GM12872 (cell line): ENCODE measurements around the gene PRR22.

ENCODE experiments used
- CTCF ChIP-seq: IDR thresholded peaks from 3 replicates; pipeline ENCODE4 v1.5.1; 2011; ENCODE audit warnings: low read depth, mild to moderate bottlenecking, low read length, moderate library complexity; ENCODE audit not compliant: insufficient read depth

PRR22 gene

DNA sequence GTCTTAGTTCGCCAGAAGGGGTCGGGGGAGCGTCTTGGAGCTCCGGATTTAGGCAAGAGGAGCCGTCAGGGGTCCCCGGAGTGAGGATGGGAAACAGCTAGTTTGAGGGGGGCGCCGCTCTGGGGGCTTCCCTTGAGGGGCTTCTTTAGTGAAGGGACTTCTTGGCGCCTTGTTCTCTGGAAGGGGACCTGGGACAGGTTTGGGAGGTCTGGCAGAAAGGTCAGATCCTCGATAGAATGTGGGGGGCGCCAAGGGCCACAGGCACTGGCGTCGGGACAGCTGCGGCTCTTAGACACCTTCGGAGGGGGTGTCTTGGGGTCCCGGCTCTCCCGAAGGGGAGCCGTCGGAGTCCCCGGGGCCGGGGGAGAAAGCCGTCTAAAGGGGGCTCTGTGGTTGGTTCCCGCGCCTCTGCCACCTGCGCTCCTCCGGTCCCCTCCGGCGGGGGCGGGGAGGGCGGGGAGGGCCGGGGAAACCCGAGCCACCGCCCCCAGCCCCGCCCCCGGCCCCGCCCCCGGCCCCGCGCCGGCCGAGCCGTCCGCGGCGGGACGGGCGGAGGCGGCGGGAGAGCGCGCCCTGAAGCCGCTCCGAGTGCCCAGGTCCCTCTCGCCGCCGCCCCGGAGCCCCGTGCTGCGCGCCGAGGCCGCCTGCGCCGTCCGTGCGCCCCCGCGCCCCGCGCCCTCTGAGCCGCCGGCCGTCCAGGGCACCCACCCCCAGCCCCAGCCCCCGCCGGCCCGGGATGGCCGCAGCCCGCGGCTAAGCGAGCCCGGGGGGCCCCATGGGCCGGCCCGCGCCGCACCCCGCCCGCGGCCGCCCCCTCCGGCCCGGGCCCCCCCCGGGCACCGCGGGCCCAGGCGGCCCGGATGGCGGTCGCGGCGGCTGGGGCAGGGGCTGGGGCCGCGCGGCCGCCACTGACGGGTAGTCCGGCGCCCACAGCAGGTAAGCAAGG lies 20.2 kb upstream of the PRR22 start, which contains the start of gene NRTN:
Gene NRTN (plus strand): TSS at position 552 of the 946 bp plus-strand sequence. CDS start 19,099 bp downstream, outside the sequence.
- no peak for TF ChIP-seq CTCF

- TF ChIP-seq CTCF = peak; percentile 97
These were observed 19.4 kb upstream of the PRR22 start for GRCh38 chr19:5803752-5804515.

GRCh38 chr19:5803441-5803751 lies 18.9 kb upstream of the PRR22 start:
- no peak for TF ChIP-seq CTCF

DNA sequence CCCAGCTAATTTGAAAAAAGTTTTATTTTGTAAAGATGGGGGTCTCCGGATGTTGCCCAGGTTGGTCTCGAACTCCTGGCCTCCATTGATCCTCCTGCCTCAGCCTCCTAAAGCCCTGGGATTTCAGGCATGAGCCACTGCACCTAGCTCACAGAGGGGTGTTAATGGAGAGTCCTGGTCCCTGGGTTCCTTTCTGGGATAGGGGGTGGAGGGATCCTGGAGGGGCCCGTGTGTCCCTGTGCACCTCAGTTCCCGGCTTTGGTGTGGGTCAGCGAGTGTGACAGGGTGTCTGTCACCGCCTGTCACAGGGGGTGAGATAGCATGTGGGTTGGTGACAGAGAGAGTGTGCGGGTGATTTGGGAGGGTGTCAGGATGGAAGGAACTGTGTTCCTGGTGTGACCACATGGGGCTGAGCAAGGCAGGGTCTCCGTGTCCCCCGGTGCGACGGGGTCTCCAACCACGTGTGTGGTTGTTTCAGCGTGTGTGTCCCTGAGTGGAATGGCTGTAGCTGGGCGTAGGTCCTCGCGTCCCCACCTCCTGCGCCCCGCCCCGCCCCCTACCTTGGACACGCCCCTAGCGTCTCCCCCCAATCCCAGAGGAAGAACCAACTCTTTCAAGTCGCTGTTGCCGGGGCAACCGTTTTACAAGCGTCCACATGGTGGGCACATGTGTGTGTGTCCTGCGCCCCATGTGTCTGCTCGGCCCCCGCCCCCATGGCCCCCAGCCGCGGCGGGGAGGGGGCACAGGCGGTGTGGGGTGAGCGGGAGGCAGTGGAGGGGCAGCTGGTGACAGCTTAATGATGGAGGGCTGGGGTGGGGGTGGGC lies 17.5 kb upstream of the PRR22 start:
- no peak for TF ChIP-seq CTCF

DNA sequence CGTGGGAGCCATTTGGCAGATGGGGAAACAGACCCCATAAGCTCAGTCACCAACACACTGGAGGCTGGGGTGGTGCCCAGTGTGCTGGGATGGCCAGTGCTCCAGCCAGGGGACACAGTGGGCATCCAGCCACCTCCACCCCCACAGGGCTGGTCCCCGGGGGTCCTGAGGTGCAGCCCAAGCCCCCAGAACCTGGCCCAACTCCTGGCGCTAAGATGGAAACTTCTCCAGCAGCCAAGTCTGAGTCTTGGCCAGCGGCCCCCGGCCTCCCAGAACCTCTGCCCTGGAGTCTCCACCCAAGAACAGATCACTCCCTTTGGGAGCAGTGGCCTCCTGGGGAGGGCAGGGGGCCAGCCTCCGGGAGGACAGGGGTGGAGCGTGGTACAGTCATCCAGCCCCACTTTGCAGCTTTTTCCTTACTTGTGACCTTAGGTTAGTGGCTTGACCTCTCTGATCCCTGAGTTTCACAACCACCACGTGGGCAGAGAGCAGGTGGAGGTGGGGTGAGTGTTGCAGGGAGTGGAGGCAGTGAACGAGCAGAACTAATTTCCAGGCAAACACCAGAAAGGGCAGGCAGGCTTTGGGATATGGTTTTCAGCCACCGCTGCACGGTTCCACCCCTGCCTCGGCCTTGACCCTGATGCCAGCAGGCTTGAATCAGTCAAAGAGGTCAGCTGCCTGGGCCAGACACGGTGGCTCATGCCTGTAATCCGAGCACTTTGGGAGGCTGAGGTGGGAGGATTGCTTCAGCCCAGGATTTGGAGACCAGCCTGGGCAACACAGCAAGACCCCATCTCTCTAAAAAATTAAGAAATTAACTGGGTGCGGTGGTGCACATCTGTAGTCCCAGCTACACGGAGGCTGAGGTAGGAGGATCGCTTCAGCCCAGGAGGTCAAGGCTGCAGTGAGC lies 16.1 kb upstream of the PRR22 start:
- TF ChIP-seq CTCF = no peak

- TF ChIP-seq CTCF = no peak
These were observed 15.0 kb upstream of the PRR22 start for GRCh38 chr19:5799247-5800241.
